Activated CD8-positive, alpha-beta T cell treated with anti-CD3 and anti-CD28 coated beads for 36 hours (primary cell): ENCODE measurements around the gene AXIN1. TPM values are rescaled to one million over a fixed set of nuclear protein-coding genes. Genes with fewer than 3 reads are reported as not detected.
"Not testable (repeated sequence)": the region's sequence is repeated elsewhere in the genome, so short reads cannot be mapped to it uniquely, and the experiment has no call there.

Experiments used
- ATAC-seq: fragments of 200-7000 bp; cut with Tn5 transposase; one replicate; pipeline ENCODE4 v1.10.0; 2021; ENCODE audit warnings: mild to moderate bottlenecking, moderate library complexity
- CTCF ChIA-PET: fragments of 350-600 bp; sonication (Branson Sonifier 250); formaldehyde crosslinking; loops from one replicate; lab custom pipeline; 2021; ENCODE audit warnings: antibody characterized with exemption; lab: Charles Lee
- POLR2A ChIA-PET: fragments of 350-600 bp; sonication (Branson Sonifier 250); formaldehyde crosslinking; loops from one replicate; lab custom pipeline; 2021; ENCODE audit warnings: antibody characterized with exemption; lab: Charles Lee
- DNase-seq: peaks from one replicate; pipeline ENCODE4 v3.0.0-alpha.2; 2020
- H3K27ac Mint-ChIP-seq: one replicate; pipeline ENCODE4 v1.8.0; 2021; ENCODE audit warnings: mild to moderate bottlenecking, mixed read lengths
- H3K27me3 Mint-ChIP-seq: one replicate; pipeline ENCODE4 v1.8.0; 2021; ENCODE audit warnings: mixed read lengths
- H3K36me3 Mint-ChIP-seq: one replicate; pipeline ENCODE4 v1.8.0; 2021; ENCODE audit warnings: low read depth, mixed read lengths
- H3K4me1 Mint-ChIP-seq: one replicate; pipeline ENCODE4 v1.8.0; 2021; ENCODE audit warnings: low read depth, mixed read lengths
- H3K4me3 Mint-ChIP-seq: one replicate; pipeline ENCODE4 v1.8.0; 2021; ENCODE audit warnings: mild to moderate bottlenecking, moderate library complexity, mixed read lengths
- H3K9me3 Mint-ChIP-seq: one replicate; pipeline ENCODE4 v1.8.0; 2021; ENCODE audit warnings: mixed read lengths
- CTCF ChIP-seq: fragments of 200-600 bp; IDR thresholded peaks from one replicate; pipeline ENCODE4 v1.8.0; 2022; ENCODE audit warnings: antibody characterized with exemption, mild to moderate bottlenecking
- intact Hi-C: fragments of 100-400 bp; cut with micrococcal nuclease; formaldehyde crosslinking; loops from one replicate; pipeline ENCODE4 v1.10.0; 2022
- total RNA-seq, 2 experiments: library from RNA; stranded (reverse); gene quantifications; one replicate each; pipeline ENCODE4 v1.2.3, GENCODE V29; 2021

The AXIN1 gene
- total RNA-seq, 2 experiments from 2014 or later = 24.1 to 24.9 TPM

GRCh38 chr16:336269-336668 lies 16.3 kb downstream of the AXIN1 start:
- TF ChIP-seq CTCF = no peak
- no peak overlapping the region for H3K27ac Mint-ChIP-seq
- CTCF ChIA-PET = interaction anchor here (0.8 kb wide), 1 partner anchor 219 kb away, joined by 3 read pairs; no protein-coding TSS in a partner anchor
- ATAC-seq (no peak), DNase-seq (no peak)
- intact Hi-C loops = no loop called here
- peaks cover 62% of the 10 kb centered on the region for H3K4me1 Mint-ChIP-seq
- H3K4me3 Mint-ChIP-seq = no peak overlapping the region
- no peaks in the 10 kb centered on the region for H3K9me3 Mint-ChIP-seq
- peaks cover 6% of the 10 kb centered on the region for H3K36me3 Mint-ChIP-seq
- POLR2A ChIA-PET = interaction anchor here (1.2 kb wide), 1 partner anchor 12 kb away, joined by 4 read pairs; no protein-coding TSS in a partner anchor
- H3K27me3 Mint-ChIP-seq = no peaks in the 10 kb centered on the region

GRCh38 chr16:334861-335632 lies 17.5 kb downstream of the AXIN1 start:
- H3K27ac Mint-ChIP-seq, DNase-seq, H3K27me3 Mint-ChIP-seq, intact Hi-C loops, H3K4me3 Mint-ChIP-seq, H3K9me3 Mint-ChIP-seq, CTCF ChIA-PET, ATAC-seq: not testable (repeated sequence)
- POLR2A ChIA-PET = interaction anchor here (0.6 kb wide), 1 partner anchor 10 kb away, joined by 3 read pairs; no protein-coding TSS in a partner anchor
- Mint-ChIP-seq H3K36me3 (peaks cover 10% of the 10 kb centered on the region), H3K4me1 (peaks cover 68% of the 10 kb centered on the region)

- H3K36me3 Mint-ChIP-seq, H3K9me3 Mint-ChIP-seq, H3K27me3 Mint-ChIP-seq, DNase-seq, H3K27ac Mint-ChIP-seq, ATAC-seq, CTCF ChIA-PET, H3K4me3 Mint-ChIP-seq, intact Hi-C loops: not testable (repeated sequence)
- POLR2A ChIA-PET = interaction anchor here (0.6 kb wide), 1 partner anchor 11 kb away, joined by 3 read pairs; no protein-coding TSS in a partner anchor
- peaks cover 63% of the 10 kb centered on the region for H3K4me1 Mint-ChIP-seq
These were observed 18.2 kb downstream of the AXIN1 start for GRCh38 chr16:334164-334832.

GRCh38 chr16:333406-334094 lies 19.0 kb downstream of the AXIN1 start:
- no peaks in the 10 kb centered on the region for H3K9me3 Mint-ChIP-seq
- no peak for TF ChIP-seq CTCF
- POLR2A ChIA-PET = interaction anchor here (0.7 kb wide), 1 partner anchor 192 kb away, joined by 4 read pairs; no protein-coding TSS in a partner anchor
- peaks cover 58% of the 10 kb centered on the region for H3K4me1 Mint-ChIP-seq
- H3K27me3 Mint-ChIP-seq = no peaks in the 10 kb centered on the region
- intact Hi-C loops = no loop called here
- ATAC-seq = no peak
- no peak overlapping the region for H3K4me3 Mint-ChIP-seq
- peaks cover 4% of the 10 kb centered on the region for H3K36me3 Mint-ChIP-seq
- no peak overlapping the region for H3K27ac Mint-ChIP-seq
- no peak for DNase-seq
- CTCF ChIA-PET = no interaction called here

- POLR2A ChIA-PET, DNase-seq, H3K4me3 Mint-ChIP-seq, H3K36me3 Mint-ChIP-seq, H3K9me3 Mint-ChIP-seq, ATAC-seq, H3K27ac Mint-ChIP-seq, H3K27me3 Mint-ChIP-seq, intact Hi-C loops: not testable (repeated sequence)
- H3K4me1 Mint-ChIP-seq = peaks cover 57% of the 10 kb centered on the region
- CTCF ChIA-PET = interaction anchor here (0.7 to 1.3 kb wide), 3 partner anchors 30 to 690 kb away, joined by 3 read pairs; partner anchors contain the start of gene FAM234A
These were observed 21.2 kb downstream of the AXIN1 start for GRCh38 chr16:331181-331814.

- CTCF ChIA-PET = interaction anchor here (1.3 kb wide), 1 partner anchor 96 kb away, joined by 3 read pairs; the partner anchor contains the start of gene FAM234A
- peaks cover 55% of the 10 kb centered on the region for H3K4me1 Mint-ChIP-seq
- ATAC-seq = no peak
These were observed 21.8 kb downstream of the AXIN1 start for GRCh38 chr16:330741-331140.

More at GRCh38 chr16:330741-331140, 21.8 kb downstream of the AXIN1 start:
- Mint-ChIP-seq H3K36me3 (peaks cover 4% of the 10 kb centered on the region), H3K27ac (no peak overlapping the region), H3K4me3 (no peak overlapping the region), H3K9me3 (no peaks in the 10 kb centered on the region), H3K27me3 (no peaks in the 10 kb centered on the region)
- no peak for TF ChIP-seq CTCF
- no peak for DNase-seq
- intact Hi-C loops = no loop called here
- POLR2A ChIA-PET = no interaction called here
